Ovary (tissue), 9 donors: Measurements from ENCODE around the gene DKK3. TPM values are rescaled to one million over a fixed set of nuclear protein-coding genes. Genes with fewer than 3 reads are reported as not detected.

Source experiments
- DNase-seq, 5 donors: peaks; one replicate each; pipeline ENCODE4 v3.0.0-alpha.2; 2019 to 2020
- H3K27ac ChIP-seq, 2 donors: fragments of 200-600 bp; one replicate each; pipeline versions ENCODE4 v1.5.1 to v1.8.0; 2019 to 2022
- H3K27me3 ChIP-seq: fragments of 200-600 bp; one replicate; pipeline ENCODE4 v1.8.0; 2022
- H3K36me3 ChIP-seq: fragments of 200-600 bp; sonication (generic); one replicate; pipeline ENCODE4 v1.5.1; 2019
- H3K4me1 ChIP-seq: one replicate; pipeline ENCODE4 v1.8.1; 2013; ENCODE audit warnings: mild to moderate bottlenecking, moderate library complexity; ENCODE audit not compliant: insufficient read depth
- H3K4me3 ChIP-seq: fragments of 200-600 bp; sonication (generic); one replicate; pipeline ENCODE4 v1.5.1; 2017
- H3K9me3 ChIP-seq, 2 donors: fragments of 200-600 bp in 1 of 2; sonication (generic) in 1 of 2; one replicate each; pipeline versions ENCODE4 v1.5.1 to v1.8.1; 2013 to 2019; ENCODE audit warnings: mild to moderate bottlenecking in 1 of 2, moderate library complexity in 1 of 2
- EP300 ChIP-seq: sonication (generic); formaldehyde crosslinking; IDR thresholded peaks from one replicate; pipeline ENCODE4 v1.6.1; 2017; ENCODE audit warnings: antibody characterized with exemption
- POLR2A ChIP-seq: fragments of 450-650 bp; IDR thresholded peaks from one replicate; pipeline ENCODE4 v1.6.1; 2017; ENCODE audit warnings: antibody characterized with exemption, mild to moderate bottlenecking, moderate library complexity
- WGBS, 3 donors: extraction: QIAGEN DNeasy Blood & Tissue Kit in 1 of 3; methylation state at CpG; one replicate each; pipeline versions ENCODE4 v1.1.5 to v1.1.7; 2013 to 2017; 5-methylcytosine and 5-hydroxymethylcytosine counted together
- intact Hi-C, 4 donors: fragments of 100-400 bp; cut with DNase I; formaldehyde crosslinking; loops; one replicate each; pipeline versions ENCODE4 v1.11.0 to v1.15.1; 2022 to 2023
- polyA plus RNA-seq, 2 donors: library from polyadenylated mRNA; stranded (reverse); fragments of 200-250 nt in 1 of 2; fragments of 350-450 nt in 1 of 2; fragmentation: Illumina TruSeq in 1 of 2; extraction: RNeasy Lipid Tissue Mini Kit (QIAGEN cat#74804) in 1 of 2; gene quantifications; one replicate each; pipeline ENCODE4 v1.2.3, GENCODE V29; 2013 to 2014
- total RNA-seq, 7 donors: library from RNA; depleted of rRNA in 2 of 7; stranded (reverse); fragments of >200 nt in 2 of 7; fragmentation: NEBNext Ultra II Directional in 3 of 7; extraction: Animal tissue kit (Norgen Biotek cat#: 25700) in 3 of 7; gene quantifications; one replicate each; pipeline versions ENCODE4 v1.1.0 to v1.2.4, GENCODE V29; 2016 to 2023
- TF ChIP-seq, protein P1 (sequence below), 3 donors: fragments of 450-650 bp in 2 of 3; fragments of 200-600 bp in 1 of 3; IDR thresholded peaks; one replicate each; pipeline versions ENCODE4 v1.5.1 to v1.8.0; 2016 to 2022; ENCODE audit warnings: antibody characterized with exemption in 3 of 3, mild to moderate bottlenecking in 1 of 3
- donor health status: DM: no; HTN: no; CAD: no; lungs with moderate emphysema.
- donor health status: DM: no; HTN: no; CAD: no.
- donor health status: Bipolar disorder and iron deficiency.
- donor health status: DM: yes; HTN: yes; CAD: no.
- donor health status: DM: no; HTN: no; CAD: no.
- donor health status: DM: yes; HTN: yes; CAD: no.

The DKK3 gene
- total and polyA plus RNA-seq, 9 donors = 33.9 to 255 (median 62.8) TPM

DNA sequence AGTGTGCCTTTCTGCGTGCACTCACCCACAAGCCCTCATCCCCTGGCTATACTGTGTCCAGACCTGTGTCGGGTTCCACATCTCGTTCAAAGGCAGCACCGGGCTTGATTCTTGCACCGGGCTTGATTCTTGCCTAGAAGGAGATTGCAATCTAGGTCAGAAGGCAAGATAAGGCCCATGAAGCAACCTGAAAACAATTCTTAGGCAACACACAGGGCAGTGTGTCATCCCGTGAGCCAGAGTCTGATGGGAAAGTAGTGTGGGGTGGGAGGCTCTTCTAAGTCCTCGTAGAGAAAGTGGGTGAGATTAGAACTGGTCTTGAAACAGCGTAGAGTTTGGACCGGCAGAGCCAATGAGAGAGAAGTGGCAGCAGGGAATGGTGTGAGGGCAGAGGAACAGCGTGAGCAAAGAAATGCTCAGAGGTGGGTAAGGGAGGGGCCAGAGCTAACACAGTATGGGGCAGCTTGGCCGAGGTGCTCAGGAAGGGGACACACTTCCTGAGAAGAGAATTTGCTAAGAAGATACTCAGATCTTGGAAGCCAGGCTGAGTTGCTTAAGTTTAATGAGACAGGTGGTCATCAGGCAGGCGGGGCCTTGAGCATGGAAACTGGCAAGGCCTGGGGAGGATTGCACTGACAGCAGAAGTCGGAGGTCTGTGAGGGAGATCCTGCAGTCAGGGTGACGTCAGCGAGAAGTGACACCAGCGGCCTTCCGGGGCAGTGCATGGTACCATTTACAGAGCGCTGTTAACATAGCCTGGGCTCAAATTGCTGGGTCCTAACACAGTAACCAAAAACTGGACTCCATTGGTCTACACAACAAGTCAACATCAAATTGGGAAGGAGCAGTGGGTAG is 40.7 kb upstream of the DKK3 start:
- Histone ChIP-seq H3K36me3 (no peaks in the 10 kb centered on the region), H3K9me3 (no peaks in the 10 kb centered on the region), H3K4me1 (no peaks in the 10 kb centered on the region), H3K27ac (no peak overlapping the region), H3K4me3 (no peak overlapping the region), H3K27me3 (no peaks in the 10 kb centered on the region)
- TF ChIP-seq EP300 (no peak), POLR2A (no peak)
- TF ChIP-seq, protein P1, sequence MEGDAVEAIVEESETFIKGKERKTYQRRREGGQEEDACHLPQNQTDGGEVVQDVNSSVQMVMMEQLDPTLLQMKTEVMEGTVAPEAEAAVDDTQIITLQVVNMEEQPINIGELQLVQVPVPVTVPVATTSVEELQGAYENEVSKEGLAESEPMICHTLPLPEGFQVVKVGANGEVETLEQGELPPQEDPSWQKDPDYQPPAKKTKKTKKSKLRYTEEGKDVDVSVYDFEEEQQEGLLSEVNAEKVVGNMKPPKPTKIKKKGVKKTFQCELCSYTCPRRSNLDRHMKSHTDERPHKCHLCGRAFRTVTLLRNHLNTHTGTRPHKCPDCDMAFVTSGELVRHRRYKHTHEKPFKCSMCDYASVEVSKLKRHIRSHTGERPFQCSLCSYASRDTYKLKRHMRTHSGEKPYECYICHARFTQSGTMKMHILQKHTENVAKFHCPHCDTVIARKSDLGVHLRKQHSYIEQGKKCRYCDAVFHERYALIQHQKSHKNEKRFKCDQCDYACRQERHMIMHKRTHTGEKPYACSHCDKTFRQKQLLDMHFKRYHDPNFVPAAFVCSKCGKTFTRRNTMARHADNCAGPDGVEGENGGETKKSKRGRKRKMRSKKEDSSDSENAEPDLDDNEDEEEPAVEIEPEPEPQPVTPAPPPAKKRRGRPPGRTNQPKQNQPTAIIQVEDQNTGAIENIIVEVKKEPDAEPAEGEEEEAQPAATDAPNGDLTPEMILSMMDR (IDR thresholded peaks at IDR 0.05) = no peak
- DNase-seq = no peak
- 93 to 94% (median 93%) methylated on average over 18 of the region's 18 CpGs for WGBS, 3 donors
- intact Hi-C loops = loop anchor here (2.0 to 10.0 kb wide), 3 partner anchors 188 to 244 kb away; no protein-coding TSS in a partner anchor

DNA sequence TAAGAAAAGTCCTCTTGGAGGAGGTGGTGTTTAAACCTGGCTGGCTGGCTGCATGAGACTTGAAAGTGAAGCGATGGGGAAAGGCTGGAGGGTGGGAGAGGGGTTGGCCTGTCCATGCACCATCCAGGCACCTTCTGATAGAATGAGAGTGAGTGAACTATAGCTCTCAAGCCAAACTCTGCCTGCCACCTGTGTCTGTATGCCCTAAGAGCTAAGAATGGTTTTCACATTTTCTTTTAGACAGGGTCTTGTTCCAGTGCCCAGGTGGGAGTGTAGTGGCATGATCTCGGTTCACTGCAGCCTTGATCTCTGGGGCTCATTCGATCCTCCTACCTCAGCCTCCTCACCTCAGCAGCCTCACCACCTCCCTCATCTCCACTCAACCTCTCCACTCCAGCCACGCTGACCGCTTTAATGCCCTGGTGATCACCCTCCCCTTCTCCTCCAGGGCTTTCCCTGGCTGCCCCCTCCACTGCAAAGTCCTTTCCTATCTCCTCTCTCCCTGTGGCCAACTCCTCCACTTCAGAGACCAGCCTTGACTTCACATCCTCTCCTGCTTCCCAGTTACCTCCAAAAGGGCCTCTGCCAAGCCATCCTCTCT is 38.3 kb upstream of the DKK3 start:
- Histone ChIP-seq H3K9me3 (no peaks in the 10 kb centered on the region), H3K27ac (no peak overlapping the region), H3K4me3 (no peak overlapping the region), H3K36me3 (no peaks in the 10 kb centered on the region), H3K4me1 (peaks cover 2% of the 10 kb centered on the region), H3K27me3 (no peaks in the 10 kb centered on the region)
- intact Hi-C loops = loop anchor here (2.0 to 10.0 kb wide), 3 partner anchors 191 to 242 kb away; no protein-coding TSS in a partner anchor
- TF ChIP-seq, protein P1 (IDR thresholded peaks at IDR 0.05) = no peak
- TF ChIP-seq EP300 = no peak
- TF ChIP-seq POLR2A = no peak
- DNase-seq = no peak
- WGBS, 3 donors = 41 to 50% (median 45%) methylated on average over 5 of the region's 5 CpGs

DNA sequence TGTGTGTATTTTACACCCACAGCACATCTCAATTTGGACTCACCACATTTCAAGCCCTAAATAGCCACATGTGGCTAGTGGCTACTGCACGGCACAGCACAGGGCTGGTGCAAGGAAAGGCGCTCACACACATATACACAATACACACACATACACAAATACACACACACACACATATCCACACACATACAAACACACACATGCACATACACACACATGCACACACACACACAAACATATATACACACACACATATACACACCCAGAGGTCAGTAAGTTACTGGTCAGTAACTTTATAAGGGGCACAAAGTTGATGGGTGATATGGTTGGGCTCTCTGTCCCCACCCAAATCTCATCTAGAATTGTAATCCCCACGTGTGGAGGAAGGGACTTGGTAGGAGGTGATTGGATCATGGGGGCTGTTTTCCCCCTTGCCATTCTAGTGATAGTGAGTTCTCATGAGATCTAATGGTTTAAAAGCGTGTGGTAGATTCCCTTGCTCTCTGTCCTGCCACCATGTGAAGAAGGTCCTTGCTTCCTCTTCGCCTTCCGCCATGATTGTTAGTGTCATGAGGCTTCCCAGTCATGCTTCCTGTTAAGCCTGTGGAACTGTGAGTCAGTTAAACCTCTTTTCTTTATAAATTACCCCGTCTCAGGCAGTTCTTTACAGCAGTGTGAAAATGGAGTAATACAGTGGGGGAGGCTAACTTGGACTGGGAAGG is 37.6 kb upstream of the DKK3 start:
- no peaks in the 10 kb centered on the region for H3K27me3 ChIP-seq
- DNase-seq = no peak
- H3K27ac ChIP-seq = no peak overlapping the region
- TF ChIP-seq POLR2A (no peak), EP300 (no peak)
- TF ChIP-seq, protein P1 (IDR thresholded peaks at IDR 0.05) = no peak
- 75 to 85% (median 84%) methylated on average over 7 of the region's 7 CpGs for WGBS, 3 donors
- no peaks in the 10 kb centered on the region for H3K36me3 ChIP-seq
- H3K9me3 ChIP-seq = no peaks in the 10 kb centered on the region
- no peak overlapping the region for H3K4me3 ChIP-seq
- intact Hi-C loops = loop anchor here (2.0 to 10.0 kb wide), 4 partner anchors 115 to 241 kb away; no protein-coding TSS in a partner anchor
- peaks cover 2% of the 10 kb centered on the region for H3K4me1 ChIP-seq

DNA sequence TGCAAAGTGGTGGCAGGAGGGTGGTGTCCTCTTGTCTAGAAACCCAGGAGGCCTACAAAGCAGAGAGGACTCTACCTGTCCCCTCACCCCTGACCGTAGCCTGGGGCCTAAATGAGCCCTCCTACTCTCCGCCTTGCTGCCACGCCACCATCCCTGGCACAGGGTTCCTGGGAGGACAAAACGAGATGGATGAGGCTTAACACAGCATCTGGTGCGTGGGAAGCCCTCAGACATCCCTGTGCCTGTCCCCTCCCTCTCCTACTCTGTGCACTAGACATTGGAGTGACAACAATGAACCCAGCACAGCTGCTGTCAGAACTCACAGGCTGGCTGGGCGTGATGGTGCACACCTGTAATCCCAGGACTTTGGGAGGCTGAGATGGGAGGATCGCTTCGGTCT is 36.4 kb upstream of the DKK3 start:
- no peak for TF ChIP-seq EP300
- TF ChIP-seq, protein P1 (IDR thresholded peaks at IDR 0.05) = no peak
- no peak for TF ChIP-seq POLR2A
- H3K27me3 ChIP-seq = no peaks in the 10 kb centered on the region
- H3K36me3 ChIP-seq = no peaks in the 10 kb centered on the region

More for the DNA sequence above, 36.4 kb upstream of the DKK3 start:
- Histone ChIP-seq H3K4me1 (peaks cover 2% of the 10 kb centered on the region), H3K9me3 (no peaks in the 10 kb centered on the region), H3K27ac (no peak overlapping the region), H3K4me3 (no peak overlapping the region)
- WGBS, 3 donors = 85 to 91% (median 88%) methylated on average over 8 of the region's 8 CpGs
- DNase-seq = no peak
- intact Hi-C loops = loop anchor here (2.0 to 10.0 kb wide), 6 partner anchors 112 to 247 kb away; no protein-coding TSS in a partner anchor
